Stimulated activated CD4-positive, alpha-beta T cell treated with anti-CD3 and anti-CD28 coated beads, Interleukin-2, amount 100 ng/mL, for 24 hours (primary cell): ENCODE results near the gene CIRBP.

ENCODE experiments used
- DNase-seq, 2 donors: peaks; one replicate each; pipeline ENCODE4 v3.0.0-alpha.2; 2020

The CIRBP gene

DNA sequence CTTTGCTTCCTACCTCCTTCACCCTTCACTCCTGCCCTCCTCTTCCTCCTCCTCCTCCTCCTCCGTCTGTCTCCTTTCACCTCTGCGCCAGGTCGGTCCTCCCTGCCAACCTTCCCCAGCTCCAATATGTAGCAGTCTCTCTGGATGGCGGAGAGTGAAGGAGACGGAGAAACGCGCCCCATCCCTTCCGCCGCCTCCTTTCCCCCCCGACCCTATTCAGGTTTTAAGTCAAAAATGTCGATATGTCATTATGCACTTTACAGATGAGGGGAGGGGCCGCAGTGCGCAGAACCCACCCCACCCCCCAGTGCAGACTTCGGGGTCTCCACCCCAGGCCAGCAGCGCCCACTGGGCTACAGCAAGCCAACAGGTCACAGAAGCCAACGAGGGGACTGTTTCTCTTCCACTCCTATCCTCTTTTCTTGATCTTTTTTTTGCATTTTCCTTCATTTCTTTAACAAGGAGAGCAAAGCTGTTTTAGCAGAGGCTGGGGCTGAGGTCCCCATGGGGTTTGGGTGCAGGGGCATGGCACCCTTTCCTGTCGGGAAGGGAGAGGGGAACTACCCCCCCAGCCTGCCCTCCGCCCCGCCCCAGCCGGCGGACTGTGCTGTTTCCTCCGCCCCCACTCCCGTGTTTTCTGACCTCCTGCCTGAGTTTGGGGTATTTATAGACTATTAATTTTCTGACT lies 11.5 kb upstream of the CIRBP start:
- no peak for DNase-seq

- DNase-seq = no peak
Observed at GRCh38 chr19:1258163-1258492, 11.0 kb upstream of the CIRBP start.

DNA sequence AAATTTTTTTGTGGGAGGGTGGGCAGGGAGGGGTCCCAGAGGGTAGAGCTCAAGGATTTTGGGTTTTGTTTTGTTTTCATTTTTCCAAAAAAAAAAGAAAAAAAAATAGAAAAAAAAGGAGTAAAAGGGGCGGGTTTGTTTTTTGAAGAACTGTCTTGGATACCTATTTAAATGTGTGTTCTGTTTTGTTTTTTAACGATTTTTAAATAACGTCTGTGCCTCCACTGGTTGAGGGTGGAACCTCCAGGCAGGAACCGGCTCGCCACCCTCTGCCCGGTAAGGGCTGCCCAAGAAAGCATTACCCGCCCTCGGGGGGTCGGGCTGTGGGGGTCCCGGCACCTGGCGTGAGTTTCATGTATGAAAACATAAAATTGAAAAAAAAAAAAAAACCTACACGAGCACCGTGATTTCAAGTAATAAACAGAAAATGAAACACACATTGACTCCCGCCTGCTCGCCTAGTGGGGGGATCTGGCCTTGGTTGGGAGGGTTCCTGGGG lies 10.4 kb upstream of the CIRBP start:
- DNase-seq = no peak

DNA sequence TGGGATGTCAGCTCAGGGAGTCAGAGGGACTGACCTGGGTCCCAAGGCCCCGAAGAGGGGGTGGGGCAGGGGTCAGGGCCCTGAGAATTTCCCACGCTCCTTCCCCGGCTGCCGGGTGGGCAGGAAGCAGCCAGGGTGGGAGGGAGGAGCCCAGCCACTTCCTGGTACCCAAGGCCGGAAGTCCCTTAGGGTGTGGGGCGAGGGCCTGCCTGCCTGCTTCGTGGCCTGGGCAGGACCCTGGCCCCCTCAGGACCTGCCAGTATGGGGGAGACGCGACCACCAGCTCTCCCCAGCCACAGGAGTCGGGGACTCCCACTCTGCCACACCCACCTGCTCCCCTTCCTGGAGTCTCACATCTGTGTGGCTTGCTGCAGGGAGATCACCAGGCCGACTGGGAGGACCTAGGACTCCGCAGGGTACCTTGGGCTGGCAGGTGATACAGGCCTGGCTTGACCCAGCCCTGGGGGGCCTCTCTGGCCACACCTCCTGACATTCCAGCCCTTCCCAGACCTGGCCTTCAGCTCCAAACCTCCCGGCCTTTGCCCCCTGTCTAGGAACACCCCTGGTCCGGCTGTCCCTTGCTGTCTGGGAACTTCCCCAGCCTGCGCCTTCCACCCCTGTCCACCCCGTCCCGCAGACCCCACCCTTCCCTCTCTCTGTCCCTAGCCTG lies 9.8 kb upstream of the CIRBP start:
- peak; percentile 71 to 74 for DNase-seq

- peak; percentile 45 to 62 for DNase-seq
Observed at GRCh38 chr19:1259876-1260748, 9.0 kb upstream of the CIRBP start.

GRCh38 chr19:1260749-1261537 lies 8.2 kb upstream of the CIRBP start:
- DNase-seq = peak; percentile 97

- no peak for DNase-seq
Observed at GRCh38 chr19:1261538-1261797, 7.7 kb upstream of the CIRBP start.

DNA sequence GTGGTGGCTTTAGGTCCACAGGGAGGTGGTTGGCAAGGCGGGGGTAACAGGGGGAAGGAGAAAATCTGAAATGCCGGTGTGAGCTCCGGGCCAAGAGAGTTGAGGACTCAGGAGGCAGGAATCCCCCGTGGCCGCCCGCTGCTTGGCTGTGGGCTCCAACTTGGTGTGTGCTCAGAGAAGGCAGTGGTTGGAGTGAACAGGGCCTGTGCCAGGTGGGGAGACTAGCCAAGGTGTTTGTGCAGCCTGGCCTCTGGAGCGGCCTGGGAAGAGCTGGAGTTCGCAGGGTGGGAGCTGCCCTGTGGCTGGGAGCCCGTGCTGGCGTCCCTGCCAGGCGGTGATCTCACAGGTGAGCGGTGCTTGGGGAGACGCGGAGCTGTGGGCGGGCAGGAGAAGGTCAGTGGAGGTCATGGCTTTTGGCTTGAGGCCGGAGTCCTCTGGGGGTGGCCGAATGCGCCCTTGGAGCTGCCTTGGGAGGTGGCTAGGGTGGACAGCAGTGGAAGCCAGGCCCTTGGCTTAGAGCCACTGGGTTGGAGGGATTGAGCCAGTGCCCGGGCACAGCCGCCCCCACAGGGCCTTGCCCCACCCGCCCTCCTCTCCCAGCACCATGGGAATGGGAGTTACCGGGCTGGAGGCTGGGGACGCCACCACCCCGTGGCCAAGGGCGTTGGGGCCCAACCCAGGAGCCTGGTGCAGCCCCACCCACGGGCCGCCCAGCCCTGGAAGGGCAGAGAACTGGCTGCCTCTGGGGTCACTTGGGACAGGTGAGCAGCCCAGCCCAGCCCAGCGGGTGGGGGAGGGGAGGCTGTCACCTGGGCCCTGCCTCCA lies 7.1 kb upstream of the CIRBP start:
- DNase-seq = no peak

- no peak for DNase-seq
Observed at GRCh38 chr19:1262623-1263123, 6.5 kb upstream of the CIRBP start.

DNA sequence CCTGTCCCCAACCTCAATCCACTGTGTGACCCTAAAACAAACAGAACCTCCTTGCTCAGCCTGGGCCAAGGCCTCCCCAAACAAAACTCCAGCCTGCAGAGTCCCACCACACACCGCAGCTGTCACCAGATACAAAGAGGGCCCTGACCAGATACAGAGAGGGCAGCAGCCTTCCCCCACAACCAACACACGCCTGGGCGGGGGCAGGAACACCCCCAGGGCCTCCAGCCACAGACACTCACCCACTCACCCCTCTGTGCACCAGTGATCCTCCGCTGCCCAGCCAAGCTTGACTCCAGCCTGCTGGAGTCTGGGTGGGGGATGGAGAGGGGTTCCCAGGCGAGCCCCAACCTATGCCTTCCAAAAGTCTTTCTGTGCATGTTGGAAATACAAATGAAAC lies 5.9 kb upstream of the CIRBP start:
- no peak for DNase-seq

DNA sequence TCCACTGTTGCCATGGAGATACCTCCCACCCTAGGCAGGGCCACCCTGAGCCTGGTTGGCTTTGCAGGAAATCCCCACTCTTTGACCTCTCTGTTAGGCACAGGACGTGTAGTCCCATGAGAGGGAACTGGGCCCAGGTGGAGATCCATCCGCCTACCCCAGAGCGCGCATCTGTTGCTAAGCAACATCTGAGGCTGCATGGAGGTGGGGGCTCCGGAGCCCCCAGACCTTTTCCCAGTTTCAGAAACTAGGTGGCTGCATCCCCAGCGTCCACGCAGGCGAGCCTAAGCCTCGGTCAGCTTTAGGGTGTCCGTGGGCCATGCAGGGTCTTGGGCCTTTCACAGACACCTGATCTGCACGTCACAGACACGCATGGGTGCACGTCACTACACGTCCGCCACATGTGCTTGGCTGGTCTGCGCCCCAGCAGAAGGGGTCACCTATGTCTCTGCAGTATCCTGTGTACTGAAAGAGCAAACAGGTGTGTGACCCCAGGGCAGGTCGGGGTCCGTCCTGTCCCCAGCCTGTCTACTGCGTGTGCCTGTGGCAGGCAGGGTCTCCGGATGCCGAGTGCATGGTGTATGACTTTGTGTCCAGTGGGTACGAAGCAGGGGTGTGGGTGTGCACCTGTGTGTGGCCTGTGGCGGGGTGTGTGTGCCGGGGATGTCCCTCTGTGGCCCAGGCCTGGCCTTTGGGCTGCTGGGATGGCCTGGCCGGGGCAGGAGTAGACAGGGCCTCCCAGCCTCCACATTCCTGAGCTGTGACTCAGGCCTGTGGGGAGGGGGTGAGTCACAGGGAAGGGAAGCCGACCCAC lies 4.1 kb upstream of the CIRBP start:
- no peak for DNase-seq

DNA sequence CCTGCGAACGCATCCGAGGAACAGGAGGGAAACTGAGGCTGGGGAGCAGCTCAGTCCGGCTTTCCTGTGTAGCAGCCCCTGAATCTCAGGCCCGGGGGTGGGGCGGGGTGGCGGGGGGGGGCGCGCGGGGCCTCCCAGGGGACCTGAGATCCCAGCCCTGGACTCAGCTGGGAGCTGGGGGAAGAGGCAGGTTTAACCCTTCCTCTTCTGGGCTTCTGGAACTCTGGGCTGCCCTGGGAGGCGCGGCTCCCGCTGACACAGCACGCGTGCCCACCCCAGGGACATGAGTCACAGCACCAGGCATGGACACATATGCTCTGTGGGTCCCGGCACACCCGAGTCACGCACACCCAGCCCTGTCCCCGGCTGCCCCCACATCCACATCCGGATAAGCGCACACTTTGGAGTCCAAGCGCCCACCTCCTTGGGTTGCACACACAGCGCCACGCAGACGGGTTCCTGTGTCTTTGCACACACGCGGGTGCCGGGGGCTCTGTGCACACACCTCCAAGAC lies 3.5 kb upstream of the CIRBP start:
- DNase-seq = peak in 1 of 2 donors; percentile 53

DNA sequence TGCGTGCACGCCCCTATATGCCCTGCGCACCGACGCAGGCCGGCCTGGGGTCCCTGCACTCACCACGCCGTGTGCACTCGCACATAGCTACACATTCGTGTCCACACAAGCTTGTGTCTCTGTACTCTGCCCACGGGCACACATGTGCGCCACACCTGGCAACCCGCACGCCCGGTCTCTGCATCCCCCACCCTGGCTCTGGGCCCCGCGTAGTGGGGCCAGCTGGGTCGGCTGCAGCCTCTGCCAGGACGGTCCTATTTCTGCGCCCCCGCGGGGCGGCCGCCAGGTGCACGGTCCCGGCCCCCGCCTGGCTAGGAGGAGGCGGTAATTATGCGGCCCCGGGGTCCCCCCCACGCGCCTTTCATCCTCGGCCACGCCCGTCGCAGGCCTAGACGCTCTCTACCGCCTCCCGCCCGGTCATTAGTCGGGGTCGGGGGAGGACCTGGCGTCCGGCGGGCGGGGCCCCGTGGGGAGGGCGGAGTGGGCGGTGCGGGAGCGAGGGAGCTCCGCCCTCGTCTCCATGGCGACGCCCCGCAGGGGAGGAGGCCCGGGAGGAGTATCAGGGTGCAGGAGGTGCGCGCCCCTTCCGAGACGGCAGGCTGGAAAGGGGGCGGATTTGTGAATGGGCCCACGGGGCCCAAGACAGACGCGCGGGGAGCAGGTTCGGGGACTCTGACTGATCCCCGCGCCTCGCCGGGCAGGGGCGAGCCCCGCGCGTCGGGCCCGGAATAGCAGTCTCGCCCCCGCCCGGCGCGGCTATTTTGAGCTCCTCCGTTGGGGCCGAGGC lies 2.8 kb upstream of the CIRBP start:
- DNase-seq = peak; percentile 82 to 91

GRCh38 chr19:1266916-1267476 lies 2.1 kb upstream of the CIRBP start:
- DNase-seq = peak; percentile 77 to 79

DNA sequence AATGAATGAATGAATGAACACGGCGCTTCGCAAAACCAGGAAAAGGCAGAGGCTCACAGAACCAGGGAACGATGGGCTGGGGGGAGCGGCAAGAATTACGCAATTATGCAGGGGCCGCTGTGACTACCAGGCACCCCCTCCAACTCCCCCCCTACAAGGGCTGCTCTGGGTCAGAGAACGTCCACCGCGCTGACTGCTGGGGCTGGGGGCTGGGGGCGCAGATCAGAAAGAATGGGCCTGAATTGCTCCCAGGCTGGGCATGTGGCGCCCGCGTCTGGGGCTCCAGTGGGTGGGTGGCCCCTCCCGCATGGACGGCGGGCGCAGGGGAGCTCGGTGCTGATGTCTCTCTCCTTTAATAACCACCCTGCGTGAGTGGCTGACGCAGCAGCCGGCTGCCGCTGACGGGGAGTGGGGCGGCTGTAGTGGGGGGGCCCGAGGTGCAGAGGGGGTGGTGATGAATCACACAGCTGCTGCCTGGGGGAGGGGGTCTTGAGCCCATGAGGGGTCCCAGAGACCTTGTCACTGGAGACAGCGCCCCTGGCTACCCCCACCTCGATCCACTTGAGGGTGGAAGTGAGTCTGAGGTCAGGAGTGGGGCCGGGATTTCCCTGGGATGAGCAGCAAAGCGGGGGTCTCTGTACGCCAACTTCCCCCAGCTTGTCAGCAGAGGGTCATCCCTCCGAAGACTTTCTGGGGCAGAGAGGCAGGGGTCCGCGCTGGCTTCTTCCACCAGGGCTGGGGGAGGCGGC lies 1.5 kb upstream of the CIRBP start:
- no peak for DNase-seq

- DNase-seq = no peak
Observed at GRCh38 chr19:1268226-1269064, 687 bp upstream of the CIRBP start.

DNA sequence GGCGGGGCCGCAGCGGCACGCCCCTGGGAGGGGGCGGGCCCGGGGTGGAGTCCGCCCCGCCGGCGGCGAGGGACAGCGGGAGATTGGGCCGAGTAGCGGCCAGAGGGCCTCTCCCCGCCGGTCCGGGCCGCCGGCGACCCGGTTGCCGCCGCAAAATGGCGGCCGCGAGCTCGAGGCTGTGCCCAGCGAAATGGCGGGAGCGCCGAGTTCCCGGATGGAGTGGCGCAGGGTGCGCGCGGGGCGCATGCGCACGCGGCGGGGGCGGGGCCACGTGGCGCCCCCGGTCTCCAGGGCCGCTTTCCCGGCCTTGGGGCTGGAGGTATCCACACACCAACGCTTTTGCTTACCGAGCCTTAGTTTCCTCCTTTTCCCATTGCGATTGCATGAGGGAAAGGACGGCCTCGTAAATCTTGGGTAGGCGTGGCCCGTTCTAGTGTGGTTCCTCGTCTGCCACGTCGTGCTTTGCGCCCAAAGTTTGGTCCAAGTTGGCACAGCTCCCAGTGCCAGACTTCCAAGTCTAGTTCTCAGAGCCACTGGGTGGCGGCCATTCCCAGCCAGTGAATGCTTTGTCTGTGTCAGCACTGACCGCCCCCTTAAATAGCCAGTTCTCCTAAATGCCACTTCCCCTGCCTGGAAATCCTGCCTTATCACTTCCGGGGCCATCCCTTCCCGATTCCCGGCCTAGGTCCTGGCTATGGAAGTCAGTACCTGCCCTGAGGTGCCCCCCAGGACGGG lies 513 bp downstream of the CIRBP start:
- peak; percentile 87 for DNase-seq
